ENCODE results near the gene MTERF1.
"Not testable (repeated sequence)": the region's sequence is repeated elsewhere in the genome, so short reads cannot be mapped to it uniquely, and the experiment has no call there.

Gene MTERF1

GRCh38 chr7:91883676-91884362 is 3.3 kb upstream of the MTERF1 start:
- DNase-seq (ENCODE audit: low spot score), result no peak

- DNase-seq (ENCODE audit: low spot score), result no peak
These were observed 488 bp downstream of the MTERF1 start for GRCh38 chr7:91880016-91880412.

GRCh38 chr7:91876391-91877133 is 3.9 kb downstream of the MTERF1 start:
- DNase-seq (ENCODE audit: low spot score), result peak; percentile 43

GRCh38 chr7:91875851-91876250 is 4.7 kb downstream of the MTERF1 start:
- peak; percentile 15 for DNase-seq (ENCODE audit: low spot score)

- no peak for DNase-seq (ENCODE audit: low spot score)
These were observed 7.6 kb downstream of the MTERF1 start for GRCh38 chr7:91872928-91873327.

GRCh38 chr7:91872069-91872468 is 8.4 kb downstream of the MTERF1 start:
- no peak for DNase-seq (ENCODE audit: low spot score)

GRCh38 chr7:91869661-91870060 is 10.8 kb downstream of the MTERF1 start:
- DNase-seq (ENCODE audit: low spot score), result no peak

- DNase-seq (ENCODE audit: low spot score), result no peak
These were observed 13.8 kb downstream of the MTERF1 start for GRCh38 chr7:91866599-91867148.

- no peak for DNase-seq (ENCODE audit: low spot score)
These were observed 15.0 kb downstream of the MTERF1 start for GRCh38 chr7:91865511-91865910.

GRCh38 chr7:91864604-91865003 is 15.9 kb downstream of the MTERF1 start:
- DNase-seq (ENCODE audit: low spot score), result not testable (repeated sequence)

GRCh38 chr7:91864070-91864469 is 16.4 kb downstream of the MTERF1 start:
- no peak for DNase-seq (ENCODE audit: low spot score)

GRCh38 chr7:91852263-91852741 is 28.2 kb downstream of the MTERF1 start:
- DNase-seq (ENCODE audit: low spot score), result no peak

GRCh38 chr7:91850455-91850854 is 30.0 kb downstream of the MTERF1 start:
- peak; percentile 13 for DNase-seq (ENCODE audit: low spot score)

GRCh38 chr7:91847876-91848588 is 32.5 kb downstream of the MTERF1 start:
- no peak for DNase-seq (ENCODE audit: low spot score)

GRCh38 chr7:91847231-91847630 is 33.3 kb downstream of the MTERF1 start:
- DNase-seq (ENCODE audit: low spot score), result no peak

- DNase-seq (ENCODE audit: low spot score), result peak; percentile 40
These were observed 34.1 kb downstream of the MTERF1 start for GRCh38 chr7:91846436-91846835.

GRCh38 chr7:91843831-91844230 is 36.7 kb downstream of the MTERF1 start:
- DNase-seq (ENCODE audit: low spot score), result no peak

GRCh38 chr7:91838439-91838838 is 42.1 kb downstream of the MTERF1 start:
- DNase-seq (ENCODE audit: low spot score), result no peak

GRCh38 chr7:91837397-91838070 is 43.0 kb downstream of the MTERF1 start:
- DNase-seq (ENCODE audit: low spot score), result no peak

GRCh38 chr7:91835826-91836368 is 44.6 kb downstream of the MTERF1 start:
- no peak for DNase-seq (ENCODE audit: low spot score)

- no peak for DNase-seq (ENCODE audit: low spot score)
These were observed 45.2 kb downstream of the MTERF1 start for GRCh38 chr7:91835091-91835825.
